ENCODE results near the gene SNX10. TPM values are rescaled to one million over a fixed set of nuclear protein-coding genes. Genes with fewer than 3 reads are reported as not detected.

Gene SNX10
- total RNA-seq, 2 donors from 2014 or later = 13.2 to 19.3 TPM

GRCh38 chr7:26397332-26397731, 105.7 kb downstream of the SNX10 start:
- peak overlapping the region; percentile 22 for H3K27ac Mint-ChIP-seq
- Histone ChIP-seq H3K9ac (ENCODE audit: extremely low read depth, low read length, poor library complexity, severe bottlenecking) (no peak overlapping the region), H3K27me3 (ENCODE audit: control insufficient read depth, insufficient read depth, low read length, poor library complexity, severe bottlenecking) (peaks cover 48% of the 10 kb centered on the region), H3K4me1 (ENCODE audit: control insufficient read depth, insufficient read depth, low read length) (no peaks in the 10 kb centered on the region), H3K27ac (ENCODE audit: low read depth, low read length) (no peak overlapping the region), H3K4me3 (ENCODE audit: low read length) (no peak overlapping the region), H3K9me3 (ENCODE audit: control insufficient read depth, low read length) (no peaks in the 10 kb centered on the region), H3K36me3 (ENCODE audit: control insufficient read depth, insufficient read depth, low read length) (no peaks in the 10 kb centered on the region)
- no peaks in the 10 kb centered on the region for H3K9me3 Mint-ChIP-seq
- DNase-seq = peak; percentile 55
- H3K36me3 Mint-ChIP-seq (ENCODE audit: low read depth) = no peaks in the 10 kb centered on the region
- 55% methylated on average over 5 of the region's 7 CpGs; no CpG with 5 or more reads in 1 of the 2 experiments for WGBS, 2 experiments (ENCODE audit: insufficient coverage in 1 of 2, insufficient read length in 1 of 2)
- peaks cover 15% of the 10 kb centered on the region for H3K4me1 Mint-ChIP-seq
- H3K27me3 Mint-ChIP-seq (ENCODE audit: insufficient read depth) = peaks cover 10% of the 10 kb centered on the region
- TF ChIP-seq CTCF (conservative IDR thresholded peaks at IDR 0.05) = no peak
- peak overlapping the region; percentile 78 for H3K4me3 Mint-ChIP-seq

GRCh38 chr7:26397796-26398426, 106.2 kb downstream of the SNX10 start:
- Mint-ChIP-seq H3K27me3 (ENCODE audit: insufficient read depth) (peaks cover 10% of the 10 kb centered on the region), H3K36me3 (ENCODE audit: low read depth) (no peaks in the 10 kb centered on the region), H3K27ac (no peak overlapping the region), H3K4me3 (peak overlapping the region; percentile 78), H3K4me1 (peaks cover 15% of the 10 kb centered on the region), H3K9me3 (no peaks in the 10 kb centered on the region)
- Histone ChIP-seq H3K9ac (ENCODE audit: extremely low read depth, low read length, poor library complexity, severe bottlenecking) (no peak overlapping the region), H3K27ac (ENCODE audit: low read depth, low read length) (peak overlapping the region; percentile 99), H3K36me3 (ENCODE audit: control insufficient read depth, insufficient read depth, low read length) (no peaks in the 10 kb centered on the region), H3K4me3 (ENCODE audit: low read length) (peak overlapping the region; percentile 80), H3K4me1 (ENCODE audit: control insufficient read depth, insufficient read depth, low read length) (no peaks in the 10 kb centered on the region), H3K9me3 (ENCODE audit: control insufficient read depth, low read length) (no peaks in the 10 kb centered on the region), H3K27me3 (ENCODE audit: control insufficient read depth, insufficient read depth, low read length, poor library complexity, severe bottlenecking) (peaks cover 46% of the 10 kb centered on the region)
- peak; percentile 37 for TF ChIP-seq CTCF (conservative IDR thresholded peaks at IDR 0.05)
- DNase-seq = peak; percentile 86
- WGBS, 2 experiments (ENCODE audit: insufficient coverage in 1 of 2, insufficient read length in 1 of 2) = 15 to 45% methylated on average over 6 to 38 of the region's 38 CpGs

GRCh38 chr7:26398427-26398755, 106.7 kb downstream of the SNX10 start:
- Mint-ChIP-seq H3K27me3 (ENCODE audit: insufficient read depth) (peaks cover 10% of the 10 kb centered on the region), H3K27ac (no peak overlapping the region), H3K4me1 (peaks cover 15% of the 10 kb centered on the region), H3K9me3 (no peaks in the 10 kb centered on the region), H3K36me3 (ENCODE audit: low read depth) (no peaks in the 10 kb centered on the region), H3K4me3 (peak overlapping the region; percentile 78)
- H3K4me3 ChIP-seq (ENCODE audit: low read length) = peak overlapping the region; percentile 80
- peaks cover 41% of the 10 kb centered on the region for H3K27me3 ChIP-seq (ENCODE audit: control insufficient read depth, insufficient read depth, low read length, poor library complexity, severe bottlenecking)
- no peaks in the 10 kb centered on the region for H3K36me3 ChIP-seq (ENCODE audit: control insufficient read depth, insufficient read depth, low read length)
- DNase-seq = peak; percentile 82
- WGBS, 2 experiments (ENCODE audit: insufficient coverage in 1 of 2, insufficient read length in 1 of 2) = 0 to 1% methylated on average over 1 to 36 of the region's 36 CpGs
- H3K27ac ChIP-seq (ENCODE audit: low read depth, low read length) = peak overlapping the region; percentile 99
- TF ChIP-seq CTCF (conservative IDR thresholded peaks at IDR 0.05) = no peak
- no peaks in the 10 kb centered on the region for H3K4me1 ChIP-seq (ENCODE audit: control insufficient read depth, insufficient read depth, low read length)
- H3K9ac ChIP-seq (ENCODE audit: extremely low read depth, low read length, poor library complexity, severe bottlenecking) = peak overlapping the region; percentile 39
- no peaks in the 10 kb centered on the region for H3K9me3 ChIP-seq (ENCODE audit: control insufficient read depth, low read length)
